Peyer's patch (tissue), 4 donors: Measurements from ENCODE around the gene NR1D1. TPM values are rescaled to one million over a fixed set of nuclear protein-coding genes. Genes with fewer than 3 reads are reported as not detected.

Experiments used
- DNase-seq, 3 donors: peaks; one replicate each; pipeline ENCODE4 v3.0.0-alpha.2; 2017 to 2019
- H3K27ac ChIP-seq, 4 donors: fragments of 200-600 bp; sonication (generic); one replicate each; pipeline ENCODE4 v1.5.1; 2016 to 2019
- H3K27me3 ChIP-seq, 2 donors: fragments of 200-600 bp; sonication (generic); one replicate each; pipeline ENCODE4 v1.5.1; 2019
- H3K36me3 ChIP-seq, 3 donors: fragments of 200-600 bp; sonication (generic); one replicate each; pipeline ENCODE4 v1.5.1; 2016 to 2019
- H3K4me1 ChIP-seq, 4 donors: fragments of 200-600 bp; sonication (generic); one replicate each; pipeline ENCODE4 v1.5.1; 2016 to 2019
- H3K4me3 ChIP-seq, 4 donors: fragments of 200-600 bp; sonication (generic); 1 replicate in 3 of 4; 2 replicates in 1 of 4; pipeline ENCODE4 v1.5.1; 2016 to 2019; ENCODE audit warnings: mild to moderate bottlenecking in 1 of 4
- H3K9me3 ChIP-seq, 4 donors: fragments of 200-600 bp; sonication (generic); one replicate each; pipeline ENCODE4 v1.5.1; 2016 to 2019; ENCODE audit warnings: mild to moderate bottlenecking in 1 of 4
- CTCF ChIP-seq, 6 experiments: fragments of 450-650 bp in 4 of 6; fragments of 200-600 bp in 2 of 6; sonication (generic) in 1 of 6; IDR thresholded peaks; one replicate each; pipeline ENCODE4 v1.5.1; 2017 to 2019; ENCODE audit warnings: antibody characterized with exemption in 6 of 6, mild to moderate bottlenecking in 3 of 6, moderate library complexity in 1 of 6
- POLR2A ChIP-seq, 2 donors: fragments of 450-650 bp; IDR thresholded peaks; one replicate each; pipeline ENCODE4 v1.5.1; 2017; ENCODE audit warnings: antibody characterized with exemption in 2 of 2, mild to moderate bottlenecking in 2 of 2, moderate library complexity in 2 of 2
- total RNA-seq, 4 donors: library from RNA; depleted of rRNA; stranded (reverse); fragments of >200 nt; gene quantifications; one replicate each; pipeline ENCODE4 v1.1.0, GENCODE V29; 2016

Gene NR1D1
- total RNA-seq, 4 donors from 2014 or later, result 13.2 to 38.8 (median 18.9) TPM

- Histone ChIP-seq H3K4me3 (peak overlapping the region in 2 of 4 donors; percentile 49 to 53), H3K27me3 (no peaks in the 10 kb centered on the region), H3K27ac (peak overlapping the region; percentile 82 to 98 (median 88)), H3K9me3 (no peaks in the 10 kb centered on the region), H3K36me3 (no peaks in the 10 kb centered on the region), H3K4me1 (peaks cover 11 to 52% (median 25%) of the 10 kb centered on the region in 4 donors)
- no peak for TF ChIP-seq CTCF (IDR thresholded peaks at IDR 0.05)
- no peak for TF ChIP-seq POLR2A (IDR thresholded peaks at IDR 0.05)
- no peak for DNase-seq
Measured at GRCh38 chr17:40113907-40114245, 13.5 kb upstream of the NR1D1 start.

- Histone ChIP-seq H3K27me3 (no peaks in the 10 kb centered on the region), H3K4me3 (peak overlapping the region; percentile 32 to 53 (median 46)), H3K9me3 (no peaks in the 10 kb centered on the region), H3K27ac (peak overlapping the region; percentile 82 to 98 (median 88)), H3K36me3 (no peaks in the 10 kb centered on the region), H3K4me1 (peaks cover 17 to 58% (median 31%) of the 10 kb centered on the region in 4 donors)
- peak; percentile 90 to 98 (median 95) for DNase-seq
- TF ChIP-seq POLR2A (IDR thresholded peaks at IDR 0.05) (peak in 1 of 2 donors; percentile 35), CTCF (IDR thresholded peaks at IDR 0.05) (peak; percentile 79 to 99 (median 98))
Measured at GRCh38 chr17:40113110-40113906, 12.9 kb upstream of the NR1D1 start.

- no peak overlapping the region for H3K4me3 ChIP-seq
- H3K36me3 ChIP-seq, result no peaks in the 10 kb centered on the region
- TF ChIP-seq POLR2A (IDR thresholded peaks at IDR 0.05) (no peak), CTCF (IDR thresholded peaks at IDR 0.05) (no peak)
- peaks cover 18 to 62% (median 35%) of the 10 kb centered on the region in 4 donors for H3K4me1 ChIP-seq
- peak overlapping the region; percentile 82 to 98 (median 88) for H3K27ac ChIP-seq
- no peak for DNase-seq
- H3K9me3 ChIP-seq, result no peaks in the 10 kb centered on the region
- no peaks in the 10 kb centered on the region for H3K27me3 ChIP-seq
Measured at GRCh38 chr17:40112718-40113109, 12.3 kb upstream of the NR1D1 start.

GRCh38 chr17:40112191-40112711 is 11.9 kb upstream of the NR1D1 start:
- Histone ChIP-seq H3K27me3 (no peaks in the 10 kb centered on the region), H3K27ac (peak overlapping the region; percentile 82 to 98 (median 88)), H3K36me3 (no peaks in the 10 kb centered on the region), H3K4me3 (no peak overlapping the region), H3K9me3 (no peaks in the 10 kb centered on the region), H3K4me1 (peaks cover 23 to 67% (median 38%) of the 10 kb centered on the region in 4 donors)
- TF ChIP-seq CTCF (IDR thresholded peaks at IDR 0.05), result no peak
- TF ChIP-seq POLR2A (IDR thresholded peaks at IDR 0.05), result no peak
- no peak for DNase-seq

- Histone ChIP-seq H3K9me3 (no peaks in the 10 kb centered on the region), H3K4me1 (peaks cover 29 to 74% (median 40%) of the 10 kb centered on the region in 4 donors), H3K4me3 (peak overlapping the region in 3 of 4 donors; percentile 7 to 32 (median 10)), H3K27ac (peak overlapping the region; percentile 82 to 98 (median 88)), H3K27me3 (no peaks in the 10 kb centered on the region), H3K36me3 (no peaks in the 10 kb centered on the region)
- peak in 1 of 2 donors; percentile 72 for TF ChIP-seq POLR2A (IDR thresholded peaks at IDR 0.05)
- peak; percentile 78 to 96 (median 90) for TF ChIP-seq CTCF (IDR thresholded peaks at IDR 0.05)
- peak; percentile 81 to 93 (median 87) for DNase-seq
Measured at GRCh38 chr17:40111221-40112128, 11.1 kb upstream of the NR1D1 start.
